GM23338 (cell line): Measurements from ENCODE around the gene ODAD4. TPM values are rescaled to one million over a fixed set of nuclear protein-coding genes. Genes with fewer than 3 reads are reported as not detected.

Experiments used
- CREB1 ChIP-seq: fragments of 250-450 bp; sonication (Bioruptor Pico); IDR thresholded peaks from 2 replicates; pipeline ENCODE4 v1.5.0; 2020; ENCODE audit warnings: low read depth, mild to moderate bottlenecking, moderate library complexity
- CTCF ChIP-seq, 2 experiments: fragments of 200-600 bp in 1 of 2; sonication (generic) in 1 of 2; conservative IDR thresholded peaks; 2 replicates each; pipeline versions ENCODE4 v1.5.1 to v1.6.1; 2016 to 2017; ENCODE audit warnings: antibody characterized with exemption in 2 of 2, low read depth in 2 of 2, mild to moderate bottlenecking in 2 of 2, moderate library complexity in 1 of 2
- ETS1 ChIP-seq: IDR thresholded peaks from 2 replicates; pipeline ENCODE4 v1.6.1; 2016; ENCODE audit warnings: antibody characterized with exemption
- EZH2 ChIP-seq: fragments of 200-600 bp; sonication (generic); IDR thresholded peaks from one replicate; pipeline ENCODE4 v1.8.0; 2017; ENCODE audit warnings: antibody characterized with exemption, mild to moderate bottlenecking, low read depth; ENCODE audit not compliant: unreplicated experiment
- EZH2phosphoT487 ChIP-seq: fragments of 200-600 bp; sonication (generic); IDR thresholded peaks from one replicate; pipeline ENCODE4 v1.8.1; 2018; ENCODE audit warnings: antibody characterized with exemption; ENCODE audit not compliant: unreplicated experiment
- JUNB ChIP-seq: IDR thresholded peaks from one replicate; pipeline ENCODE4 v1.6.1; 2016; ENCODE audit warnings: antibody characterized with exemption; ENCODE audit not compliant: unreplicated experiment
- NANOG ChIP-seq: IDR thresholded peaks from 2 replicates; pipeline ENCODE4 v1.6.1; 2016; ENCODE audit warnings: antibody characterized with exemption, borderline replicate concordance
- POLR2AphosphoS5 ChIP-seq: IDR thresholded peaks from 2 replicates; pipeline ENCODE4 v1.6.1; 2016; ENCODE audit warnings: antibody characterized with exemption, low read depth
- REST ChIP-seq: IDR thresholded peaks from one replicate; pipeline ENCODE4 v1.6.1; 2018; ENCODE audit warnings: antibody characterized with exemption; ENCODE audit not compliant: unreplicated experiment
- STAT1 ChIP-seq: IDR thresholded peaks from one replicate; pipeline ENCODE4 v1.6.1; 2016; ENCODE audit warnings: antibody characterized with exemption; ENCODE audit not compliant: unreplicated experiment
- ZNF331 ChIP-seq: fragments of 250-450 bp; sonication (Bioruptor Pico); IDR thresholded peaks from 2 replicates; pipeline ENCODE4 v1.5.0; 2020; ENCODE audit warnings: low read depth, mild to moderate bottlenecking, moderate library complexity
- ZNF462 ChIP-seq: fragments of 250-450 bp; sonication (Bioruptor Pico); IDR thresholded peaks from 2 replicates; pipeline ENCODE4 v1.5.0; 2020; ENCODE audit warnings: mild to moderate bottlenecking, moderate library complexity
- polyA plus RNA-seq: library from polyadenylated mRNA; unstranded; fragments of >200 nt; fragmentation: Nextera tagmentation; extraction: Ambion mirVana; gene quantifications from 2 replicates; pipeline ENCODE4 v1.2.1, GENCODE V29; 2016
- total RNA-seq: library from RNA; depleted of rRNA; stranded (reverse); fragments of >200 nt; shearing (Covaris generic); gene quantifications from 2 replicates; pipeline ENCODE4 v1.2.3, GENCODE V29; 2014

Gene ODAD4
- total and polyA plus RNA-seq, 2 experiments from 2014 or later, result 1.7 to 1.8 TPM

GRCh38 chr17:42000413-42001133, 70.2 kb downstream of the ODAD4 start (continued):
- TF ChIP-seq ZNF462 (no peak), ZNF331 (CRISPR knock-in tag) (no peak), POLR2AphosphoS5 (no peak), STAT1 (no peak), NANOG (no peak), EZH2phosphoT487 (no peak), EZH2 (no peak), CREB1 (no peak), REST (no peak), CTCF (conservative IDR thresholded peaks at IDR 0.05; ENCODE audit: low read depth in 2 of 2) (no peak), ETS1 (no peak), JUNB (no peak)
